NCI-H2029 treated with DMSO at 0.1 percent for 48 hours (cell line): ENCODE data around the gene AHCY.
"Not testable (repeated sequence)": the region's sequence is repeated elsewhere in the genome, so short reads cannot be mapped to it uniquely, and the experiment has no call there.

Experiments used
- DNase-seq: peaks from one replicate; lab custom pipeline; 2025; lab: John Stamatoyannopoulos, UW

AHCY gene

GRCh38 chr20:34254979-34255378 lies 48.2 kb downstream of the AHCY start:
- DNase-seq = no peak

DNA sequence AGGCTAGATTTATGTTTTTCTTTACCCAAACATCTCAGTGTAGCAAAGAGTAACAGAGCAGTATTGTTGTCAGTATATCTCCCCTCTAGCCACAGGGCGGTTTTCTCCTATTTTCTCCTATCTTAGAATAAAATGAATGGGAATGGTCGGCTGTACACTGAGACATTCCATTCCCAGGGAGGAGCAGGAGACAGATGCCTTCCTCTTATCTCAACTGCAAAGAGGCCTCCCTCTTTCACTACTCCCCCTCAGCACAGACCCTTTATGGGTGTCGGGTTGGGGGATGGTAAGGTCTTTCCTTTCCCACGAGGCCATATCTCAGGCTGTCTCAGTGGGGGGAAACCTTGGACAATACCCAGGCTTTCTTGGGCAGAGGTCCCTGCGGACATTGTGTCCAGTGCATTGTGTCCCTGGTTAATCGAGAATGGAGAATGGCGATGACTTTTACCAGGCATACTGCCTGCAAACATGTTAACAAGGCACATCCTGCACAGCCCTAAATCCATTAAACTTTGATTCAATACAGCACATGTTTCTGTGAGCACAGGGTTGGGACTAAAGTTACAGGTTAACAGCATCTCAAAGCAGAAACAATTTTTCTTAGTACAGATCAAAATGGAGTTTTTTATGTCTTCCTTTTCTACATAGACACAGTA lies 50.6 kb downstream of the AHCY start:
- DNase-seq = not testable (repeated sequence)

DNA sequence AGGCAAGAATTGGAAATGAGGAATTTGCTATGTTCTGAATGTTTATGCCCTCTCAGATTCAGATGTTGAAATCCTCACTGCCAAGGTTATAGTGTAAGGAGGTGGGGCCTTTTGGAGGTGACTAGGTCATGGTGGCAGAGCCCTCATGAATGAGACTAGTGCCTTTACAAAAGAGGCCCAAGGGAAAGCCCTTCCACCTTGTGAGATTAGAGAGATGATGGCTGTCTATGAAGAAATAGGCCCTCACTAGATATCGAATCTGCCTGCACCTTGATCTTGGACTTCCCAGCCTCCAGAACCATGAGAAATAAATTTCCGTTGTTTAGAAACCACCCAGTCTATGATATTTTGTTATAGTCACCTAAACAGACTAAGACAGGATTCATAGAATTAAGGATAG lies 51.5 kb downstream of the AHCY start:
- DNase-seq = no peak

DNA sequence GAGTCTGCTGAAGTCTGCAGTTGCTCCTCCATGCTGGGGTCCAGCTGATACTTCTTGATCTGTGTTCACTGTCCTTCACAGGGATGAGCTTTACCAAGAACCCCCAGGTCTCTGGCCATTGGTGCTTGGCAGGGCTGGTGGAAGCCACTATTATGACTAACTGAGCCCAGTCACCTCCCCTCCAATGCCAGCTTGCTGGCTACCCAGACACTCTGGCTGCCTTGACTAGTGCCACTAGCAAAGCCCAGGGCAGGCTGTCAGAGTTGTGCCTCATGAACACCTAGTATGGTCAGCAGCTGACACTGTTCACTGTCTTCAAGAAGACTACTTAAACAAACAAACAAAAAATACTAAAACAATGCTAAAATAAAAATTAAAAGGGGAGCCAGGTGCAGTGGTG lies 53.1 kb downstream of the AHCY start:
- DNase-seq = no peak

- DNase-seq = no peak
Observed at GRCh38 chr20:34249291-34249690, 53.9 kb downstream of the AHCY start.

- no peak for DNase-seq
Observed at GRCh38 chr20:34246126-34246626, 57.0 kb downstream of the AHCY start.

- DNase-seq = no peak
Observed at GRCh38 chr20:34243377-34243776, 59.8 kb downstream of the AHCY start.

- no peak for DNase-seq
Observed at GRCh38 chr20:34242879-34243278, 60.3 kb downstream of the AHCY start.

DNA sequence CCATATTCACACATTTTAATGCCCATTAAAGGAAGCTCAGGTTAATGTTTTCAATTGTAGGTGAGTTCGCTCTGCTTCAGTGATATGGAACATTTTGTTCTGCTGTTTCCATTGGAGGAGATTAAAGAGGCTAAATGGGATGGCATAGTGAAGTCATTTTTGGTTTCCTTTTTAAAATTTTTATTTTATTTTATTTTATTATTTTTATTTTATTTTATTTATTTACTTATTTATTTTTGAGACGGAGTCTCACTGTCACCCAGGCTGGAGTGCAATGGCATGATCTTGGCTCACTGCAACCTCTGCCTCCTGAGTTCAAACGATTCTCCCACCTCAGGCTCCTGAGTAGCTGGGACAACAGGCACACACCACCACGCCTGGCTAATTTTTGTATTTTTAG lies 61.1 kb downstream of the AHCY start:
- not testable (repeated sequence) for DNase-seq

DNA sequence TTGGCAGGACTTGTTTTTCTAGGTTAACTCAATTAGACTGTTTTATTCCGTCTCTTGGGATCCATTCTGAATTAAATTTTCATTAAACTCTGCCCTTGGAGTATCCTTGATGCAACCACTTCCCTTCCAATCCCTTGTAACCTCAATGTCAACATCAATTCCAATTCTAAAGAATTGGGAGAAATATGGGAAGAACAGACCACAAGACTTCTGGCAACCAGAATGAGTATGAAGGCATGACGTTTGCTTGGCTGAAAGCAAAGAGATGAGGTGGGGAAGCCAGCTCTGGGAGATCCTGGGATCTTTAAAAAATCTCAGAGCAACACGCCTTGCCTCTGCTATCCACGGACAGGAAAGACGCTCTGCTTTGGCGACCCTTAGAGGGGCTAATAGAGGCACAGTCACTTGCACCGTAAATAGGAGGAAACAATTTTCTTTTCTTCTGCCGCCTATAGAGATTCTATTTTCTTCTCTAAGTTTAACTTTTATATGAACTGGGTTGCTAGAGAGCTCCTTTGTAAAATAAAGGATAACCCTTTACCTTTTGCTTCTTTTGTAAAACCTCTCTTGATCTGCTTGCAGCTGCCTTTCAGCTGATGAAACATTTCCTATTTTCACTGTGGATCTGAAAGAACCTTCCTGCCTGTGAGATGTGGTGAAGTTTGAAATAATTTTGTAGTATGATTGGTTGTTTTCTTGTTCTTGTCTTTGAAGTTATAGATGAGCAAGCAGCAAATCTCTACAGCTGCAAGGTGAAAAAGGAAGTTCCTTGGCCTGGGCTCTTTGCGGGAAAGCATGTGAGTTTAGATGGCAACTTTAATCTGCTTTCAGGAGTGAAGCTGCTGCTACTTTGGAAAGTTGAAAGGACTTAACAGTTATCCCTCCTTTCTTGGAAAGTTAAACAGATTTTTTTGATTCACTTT lies 62.2 kb downstream of the AHCY start, which contains the start of gene ASIP:
ASIP (plus strand) TSS at position 731 of the 923 bp plus-strand sequence. CDS start 18,952 bp downstream, outside the sequence.
- no peak for DNase-seq

- DNase-seq = no peak
Observed at GRCh38 chr20:34240121-34240520, 63.0 kb downstream of the AHCY start.

GRCh38 chr20:34237942-34238341 lies 65.2 kb downstream of the AHCY start:
- DNase-seq = no peak

- DNase-seq = no peak
Observed at GRCh38 chr20:34235875-34236274, 67.3 kb downstream of the AHCY start.

GRCh38 chr20:34233687-34234086 lies 69.5 kb downstream of the AHCY start:
- no peak for DNase-seq

DNA sequence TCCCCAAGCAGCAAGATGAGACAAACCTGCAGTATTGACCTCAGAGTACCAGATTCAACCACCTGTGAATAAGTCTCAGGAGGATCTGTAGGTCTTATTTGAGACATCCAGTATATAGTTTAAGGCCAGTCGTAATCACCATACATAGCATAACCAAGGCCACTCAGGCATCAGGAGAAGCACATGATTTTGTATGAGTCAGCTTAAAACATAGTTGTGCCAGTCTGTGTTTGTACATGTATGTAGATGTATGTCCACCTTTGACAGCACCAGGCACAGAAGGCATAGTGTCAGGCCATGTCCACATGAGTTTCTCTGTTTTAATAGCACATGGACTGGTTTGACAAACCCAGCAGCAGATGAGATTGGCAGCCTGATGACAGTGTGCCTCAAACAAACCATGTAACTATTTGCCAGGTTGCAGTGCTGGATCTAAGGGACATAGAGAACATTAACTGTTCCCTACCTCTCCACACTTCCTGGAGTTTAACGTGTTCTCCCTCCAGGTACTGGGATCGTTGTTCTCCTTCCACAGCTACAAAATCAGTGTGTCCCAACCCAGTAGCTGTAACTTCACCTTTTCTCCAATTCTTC lies 70.6 kb downstream of the AHCY start:
- no peak for DNase-seq

- no peak for DNase-seq
Observed at GRCh38 chr20:34231634-34232033, 71.5 kb downstream of the AHCY start.
